Esophagus squamous epithelium (tissue), 4 donors: ENCODE results near the gene TFCP2L1.

ENCODE experiments used
- CTCF ChIP-seq, 6 experiments: fragments of 450-650 bp in 4 of 6; fragments of 200-600 bp in 2 of 6; sonication (generic) in 2 of 6; IDR thresholded peaks; one replicate each; pipeline ENCODE4 v1.5.1; 2016 to 2019; ENCODE audit warnings: antibody characterized with exemption in 6 of 6, mild to moderate bottlenecking in 4 of 6, moderate library complexity in 4 of 6
- POLR2A ChIP-seq, 4 donors: fragments of 450-650 bp; IDR thresholded peaks; one replicate each; pipeline ENCODE4 v1.6.1; 2017; ENCODE audit warnings: antibody characterized with exemption in 4 of 4, mild to moderate bottlenecking in 4 of 4, moderate library complexity in 3 of 4

- TF ChIP-seq CTCF (IDR thresholded peaks at IDR 0.05) (no peak), POLR2A (IDR thresholded peaks at IDR 0.05) (no peak)
Measured at GRCh38 chr2:121196849-121197155, 88.2 kb downstream of the TFCP2L1 start.
